Subcutaneous abdominal adipose tissue (tissue), 5 donors: Measurements from ENCODE around the gene KNG1.
A peak's percentile ranks its signal among the peaks of the same experiment; 100 is the strongest.
"Not testable (repeated sequence)": the region's sequence is repeated elsewhere in the genome, so short reads cannot be mapped to it uniquely, and the experiment has no call there.

Source experiments
- H3K27ac ChIP-seq: one replicate; pipeline ENCODE4 v1.7.0; 2013; ENCODE audit warnings: low read depth, mild to moderate bottlenecking, inconsistent platforms, low read length, moderate library complexity
- H3K27me3 ChIP-seq, 5 donors: one replicate each; pipeline ENCODE4 v1.7.0; 2013; ENCODE audit warnings: low read length in 5 of 5, inconsistent platforms in 1 of 5; ENCODE audit not compliant: control insufficient read depth in 5 of 5, insufficient read depth in 4 of 5
- H3K36me3 ChIP-seq, 5 donors: one replicate each; pipeline ENCODE4 v1.7.0; 2013; ENCODE audit warnings: low read length in 5 of 5; ENCODE audit not compliant: control insufficient read depth in 5 of 5, insufficient read depth in 5 of 5
- H3K4me1 ChIP-seq, 5 donors: one replicate each; pipeline ENCODE4 v1.7.0; 2013; ENCODE audit warnings: low read length in 5 of 5, mild to moderate bottlenecking in 3 of 5, moderate library complexity in 1 of 5; ENCODE audit not compliant: control insufficient read depth in 5 of 5, insufficient read depth in 5 of 5
- H3K4me3 ChIP-seq, 5 donors: one replicate each; pipeline ENCODE4 v1.7.0; 2013; ENCODE audit warnings: low read length in 5 of 5, low read depth in 1 of 5
- H3K9ac ChIP-seq, 5 donors: one replicate each; pipeline ENCODE4 v1.7.0; 2013; ENCODE audit warnings: low read length in 5 of 5, mild to moderate bottlenecking in 4 of 5, moderate library complexity in 3 of 5
- H3K9me3 ChIP-seq, 5 donors: one replicate each; pipeline ENCODE4 v1.7.0; 2013; ENCODE audit warnings: low read length in 5 of 5; ENCODE audit not compliant: control insufficient read depth in 5 of 5
- donor health status: healthy.
- donor health status: healthy.
- donor health status: healthy.
- donor health status: healthy.
- donor health status: healthy.

KNG1 gene

GRCh38 chr3:186705882-186706780, 11.0 kb upstream of the KNG1 start:
- Histone ChIP-seq H3K9me3 (no peaks in the 10 kb centered on the region), H3K9ac (no peak overlapping the region), H3K4me3 (no peak overlapping the region), H3K4me1 (no peaks in the 10 kb centered on the region), H3K27me3 (no peaks in the 10 kb centered on the region), H3K27ac (no peak overlapping the region), H3K36me3 (no peaks in the 10 kb centered on the region)

DNA sequence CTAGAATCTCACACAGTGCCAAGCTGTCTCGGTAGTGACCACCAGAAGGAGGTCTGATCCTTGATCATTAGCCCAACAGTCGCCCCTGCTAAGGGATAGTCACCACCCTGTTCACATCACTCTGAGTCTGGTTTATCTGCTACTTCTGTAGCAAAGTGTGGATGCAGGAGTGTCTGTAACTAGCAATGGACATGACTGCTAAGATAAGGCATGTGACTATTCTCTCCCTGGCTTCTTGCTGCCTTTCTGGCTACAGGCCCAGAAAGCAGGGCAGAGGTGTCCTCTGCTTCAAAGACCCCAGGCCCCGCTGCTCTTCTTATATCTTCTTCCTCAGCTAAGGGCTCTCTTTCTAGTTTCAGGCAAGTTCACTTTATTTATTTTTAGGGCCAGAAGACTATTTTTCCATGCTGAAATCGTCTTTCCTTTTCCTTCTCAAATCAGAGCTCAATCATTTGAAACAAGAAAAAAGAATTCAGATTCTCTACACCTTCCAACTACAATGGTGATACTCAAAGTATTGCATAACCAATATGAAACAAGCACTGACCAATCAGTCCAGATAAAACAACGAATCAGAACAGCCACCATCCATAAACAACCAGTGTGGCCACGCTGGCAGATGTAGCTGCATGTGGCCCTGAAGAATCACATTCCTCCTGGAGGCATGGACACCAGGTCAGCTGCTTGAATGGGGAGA, 8.0 kb upstream of the KNG1 start:
- Histone ChIP-seq H3K9me3 (no peaks in the 10 kb centered on the region), H3K27me3 (no peaks in the 10 kb centered on the region), H3K4me1 (no peaks in the 10 kb centered on the region), H3K36me3 (no peaks in the 10 kb centered on the region), H3K4me3 (no peak overlapping the region), H3K27ac (no peak overlapping the region), H3K9ac (peak overlapping the region in 1 of 5 donors; percentile 13)

GRCh38 chr3:186710694-186711093, 6.5 kb upstream of the KNG1 start:
- not testable (repeated sequence) for H3K4me1 ChIP-seq, H3K27ac ChIP-seq, H3K36me3 ChIP-seq, H3K27me3 ChIP-seq, H3K9ac ChIP-seq, H3K9me3 ChIP-seq, H3K4me3 ChIP-seq

DNA sequence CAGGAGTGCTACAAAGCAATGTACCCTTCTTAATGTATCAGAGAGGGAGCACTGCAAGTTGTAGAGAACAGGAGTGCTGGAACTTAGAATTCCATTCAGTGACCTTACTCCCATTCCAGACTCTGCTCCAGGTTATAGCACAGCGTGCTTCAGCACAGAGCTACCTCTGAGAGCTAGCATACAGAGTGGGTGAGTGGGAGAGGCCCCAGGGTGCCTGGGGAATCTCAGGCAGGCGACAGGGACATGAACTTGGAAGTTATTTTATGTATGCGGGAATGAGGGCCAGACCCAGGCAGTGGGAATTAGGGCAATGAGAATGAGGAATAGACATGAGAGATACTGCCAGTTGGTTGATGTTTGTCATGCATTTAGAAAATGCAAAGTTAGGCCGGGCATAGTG, 3.7 kb upstream of the KNG1 start:
- H3K36me3 ChIP-seq = no peaks in the 10 kb centered on the region
- no peak overlapping the region for H3K27ac ChIP-seq
- no peak overlapping the region for H3K9ac ChIP-seq
- H3K27me3 ChIP-seq = no peaks in the 10 kb centered on the region
- H3K4me3 ChIP-seq = no peak overlapping the region
- H3K4me1 ChIP-seq = no peaks in the 10 kb centered on the region
- H3K9me3 ChIP-seq = no peaks in the 10 kb centered on the region

- Histone ChIP-seq H3K4me3 (no peak overlapping the region), H3K9ac (no peak overlapping the region), H3K27me3 (no peaks in the 10 kb centered on the region), H3K27ac (no peak overlapping the region), H3K36me3 (no peaks in the 10 kb centered on the region), H3K9me3 (no peaks in the 10 kb centered on the region), H3K4me1 (no peaks in the 10 kb centered on the region)
These were observed 3.0 kb downstream of the KNG1 start for GRCh38 chr3:186719945-186720739.

DNA sequence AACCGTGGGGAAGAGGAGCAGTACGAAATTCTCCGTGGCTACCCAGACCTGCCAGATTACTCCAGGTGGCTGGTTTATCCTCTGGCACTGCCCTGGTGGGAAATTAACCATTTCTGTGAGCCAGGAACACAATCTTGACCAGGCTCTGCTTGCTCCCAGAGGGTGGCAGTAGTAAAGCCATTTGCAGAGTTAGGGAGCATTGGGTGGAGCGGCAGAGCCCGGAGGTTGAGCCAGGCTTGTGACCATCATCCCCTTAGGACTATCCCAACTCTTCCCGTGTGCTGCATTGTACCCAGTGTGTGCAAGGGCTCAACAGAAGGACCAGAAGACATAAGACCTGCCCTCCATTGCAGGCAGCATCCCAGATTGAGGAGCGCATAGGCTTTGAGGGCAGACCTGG, 5.3 kb downstream of the KNG1 start:
- no peaks in the 10 kb centered on the region for H3K4me1 ChIP-seq
- H3K9ac ChIP-seq = no peak overlapping the region
- H3K36me3 ChIP-seq = no peaks in the 10 kb centered on the region
- no peaks in the 10 kb centered on the region for H3K27me3 ChIP-seq
- no peak overlapping the region for H3K4me3 ChIP-seq
- no peaks in the 10 kb centered on the region for H3K9me3 ChIP-seq
- H3K27ac ChIP-seq = no peak overlapping the region

DNA sequence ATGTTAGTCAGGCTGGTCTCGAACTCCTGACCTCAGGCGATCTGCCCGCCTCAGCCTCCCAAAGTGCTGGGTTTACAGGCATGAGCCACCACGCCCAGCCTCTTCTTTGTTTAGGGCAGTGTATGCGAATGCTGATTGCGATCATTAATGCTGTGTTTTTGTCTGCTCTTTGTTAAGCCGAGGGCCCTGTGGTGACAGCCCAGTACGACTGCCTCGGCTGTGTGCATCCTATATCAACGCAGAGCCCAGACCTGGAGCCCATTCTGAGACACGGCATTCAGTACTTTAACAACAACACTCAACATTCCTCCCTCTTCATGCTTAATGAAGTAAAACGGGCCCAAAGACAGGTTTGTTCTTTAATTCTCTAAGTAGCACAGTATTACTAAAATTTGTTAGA, 7.8 kb downstream of the KNG1 start:
- Histone ChIP-seq H3K4me3 (no peak overlapping the region), H3K36me3 (no peaks in the 10 kb centered on the region), H3K27ac (no peak overlapping the region), H3K27me3 (no peaks in the 10 kb centered on the region), H3K4me1 (no peaks in the 10 kb centered on the region), H3K9me3 (no peaks in the 10 kb centered on the region), H3K9ac (no peak overlapping the region)

DNA sequence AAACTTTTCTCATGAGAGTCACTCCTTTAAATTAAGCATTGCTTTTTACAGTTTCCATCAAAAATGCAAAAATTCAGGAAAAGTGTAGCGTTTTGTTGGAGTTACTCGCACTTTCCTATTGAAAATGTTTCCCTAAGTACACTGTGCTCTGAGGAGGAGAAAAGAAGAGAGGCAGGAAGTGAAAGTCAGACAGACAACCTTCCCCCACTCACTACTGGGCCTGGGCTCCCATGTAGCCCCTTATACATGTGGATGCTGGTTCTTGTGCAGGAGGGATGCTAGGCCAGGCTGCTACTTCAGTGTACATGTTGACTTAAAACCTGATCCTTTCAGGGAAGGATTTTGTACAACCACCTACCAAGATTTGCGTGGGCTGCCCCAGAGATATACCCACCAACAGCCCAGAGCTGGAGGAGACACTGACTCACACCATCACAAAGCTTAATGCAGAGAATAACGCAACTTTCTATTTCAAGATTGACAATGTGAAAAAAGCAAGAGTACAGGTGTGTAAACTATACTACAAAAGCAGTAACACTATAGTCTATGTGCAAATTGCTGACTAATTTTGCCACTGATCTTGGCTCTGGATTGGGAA, 15.1 kb downstream of the KNG1 start:
- H3K27me3 ChIP-seq = peaks cover 0 to 3% (median 0%) of the 10 kb centered on the region in 5 donors
- no peaks in the 10 kb centered on the region for H3K9me3 ChIP-seq
- H3K4me3 ChIP-seq = no peak overlapping the region
- H3K4me1 ChIP-seq = no peaks in the 10 kb centered on the region
- H3K27ac ChIP-seq = no peak overlapping the region
- no peak overlapping the region for H3K9ac ChIP-seq
- no peaks in the 10 kb centered on the region for H3K36me3 ChIP-seq

DNA sequence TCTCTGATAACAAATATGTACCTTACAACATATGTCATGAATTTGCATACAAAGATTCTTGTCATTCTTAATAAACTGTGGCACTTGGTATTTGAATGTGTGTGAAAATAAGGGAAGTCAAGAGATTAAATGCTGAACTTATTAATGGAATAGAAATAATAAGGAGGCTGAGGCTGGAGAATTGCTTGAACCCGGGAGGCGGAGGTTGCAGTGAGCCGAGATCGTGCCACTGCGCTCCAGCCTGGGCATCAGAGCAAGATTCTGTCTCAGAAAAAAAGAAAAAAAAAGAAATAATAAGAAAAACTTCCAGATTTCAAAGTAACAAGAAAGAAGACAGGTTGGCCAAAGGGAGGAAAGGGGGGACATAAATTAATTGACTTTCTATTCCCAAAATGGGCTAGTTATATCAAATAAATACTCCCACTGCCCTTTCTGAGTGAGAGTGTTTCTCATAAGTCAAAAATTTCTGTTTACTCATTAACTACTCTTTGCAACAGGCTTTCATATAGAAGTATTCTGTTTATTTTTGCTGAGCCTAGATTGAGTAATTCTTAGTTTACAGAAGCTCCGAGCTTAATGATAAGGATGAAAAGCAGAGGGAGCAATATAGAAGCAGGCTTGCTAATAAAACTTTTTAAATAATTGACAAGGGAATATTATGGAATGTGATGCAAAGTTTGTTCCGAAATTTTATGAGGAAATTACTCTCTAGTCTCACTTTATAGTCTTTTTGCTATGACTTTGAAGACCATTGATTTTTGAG, 25.6 kb downstream of the KNG1 start:
- Histone ChIP-seq H3K27ac (no peak overlapping the region), H3K9ac (no peak overlapping the region), H3K4me1 (peaks cover 0 to 6% (median 3%) of the 10 kb centered on the region in 5 donors), H3K4me3 (no peak overlapping the region), H3K27me3 (no peaks in the 10 kb centered on the region), H3K9me3 (no peaks in the 10 kb centered on the region), H3K36me3 (no peaks in the 10 kb centered on the region)
